ENCODE measurements around the gene GIPC2.
"Not testable (repeated sequence)": the region's sequence is repeated elsewhere in the genome, so short reads cannot be mapped to it uniquely, and the experiment has no call there.

Gene GIPC2

GRCh38 chr1:78101051-78101450, 55.3 kb downstream of the GIPC2 start:
- FAIRE-seq = no peak

- no peak for FAIRE-seq
These were observed 55.7 kb downstream of the GIPC2 start for GRCh38 chr1:78101514-78101913.

GRCh38 chr1:78102082-78102481, 56.3 kb downstream of the GIPC2 start:
- FAIRE-seq = no peak

GRCh38 chr1:78102916-78103315, 57.1 kb downstream of the GIPC2 start:
- FAIRE-seq = no peak

GRCh38 chr1:78104322-78104721, 58.6 kb downstream of the GIPC2 start:
- FAIRE-seq = no peak

GRCh38 chr1:78109659-78110058, 63.9 kb downstream of the GIPC2 start:
- FAIRE-seq = not testable (repeated sequence)

- no peak for FAIRE-seq
These were observed 67.6 kb downstream of the GIPC2 start for GRCh38 chr1:78113156-78113916.

GRCh38 chr1:78114034-78114956, 68.5 kb downstream of the GIPC2 start:
- peak; percentile 51 for FAIRE-seq

- not testable (repeated sequence) for FAIRE-seq
These were observed 74.7 kb downstream of the GIPC2 start for GRCh38 chr1:78120485-78120884.

GRCh38 chr1:78121710-78122109, 75.9 kb downstream of the GIPC2 start:
- no peak for FAIRE-seq

- no peak for FAIRE-seq
These were observed 76.6 kb downstream of the GIPC2 start for GRCh38 chr1:78122389-78122788.

- FAIRE-seq = no peak
These were observed 80.7 kb downstream of the GIPC2 start for GRCh38 chr1:78126506-78126905.

GRCh38 chr1:78132174-78132947, 86.6 kb downstream of the GIPC2 start:
- FAIRE-seq = no peak

- no peak for FAIRE-seq
These were observed 87.2 kb downstream of the GIPC2 start for GRCh38 chr1:78132948-78133322.

GRCh38 chr1:78136680-78137079, 90.9 kb downstream of the GIPC2 start:
- no peak for FAIRE-seq

- FAIRE-seq = no peak
These were observed 95.9 kb downstream of the GIPC2 start for GRCh38 chr1:78141531-78142231.

- no peak for FAIRE-seq
These were observed 97.0 kb downstream of the GIPC2 start for GRCh38 chr1:78142736-78143135.

GRCh38 chr1:78143152-78143551, 97.4 kb downstream of the GIPC2 start:
- FAIRE-seq = no peak

GRCh38 chr1:78143673-78144072, 97.9 kb downstream of the GIPC2 start:
- FAIRE-seq = no peak

GRCh38 chr1:78145105-78145580, 99.4 kb downstream of the GIPC2 start:
- FAIRE-seq = peak; percentile 66

- no peak for FAIRE-seq
These were observed 100.5 kb downstream of the GIPC2 start for GRCh38 chr1:78146205-78146771.

- FAIRE-seq = no peak
These were observed 101.3 kb downstream of the GIPC2 start for GRCh38 chr1:78147031-78147430.
